Measurements from ENCODE around the gene PGC. TPM values are rescaled to one million over a fixed set of nuclear protein-coding genes. Genes with fewer than 3 reads are reported as not detected.

PGC gene
- total RNA-seq, 1 donor from 2014 or later: 0.27 TPM

GRCh38 chr6:41706876-41707564 lies 40.2 kb downstream of the PGC start:
- no peak for DNase-seq (ENCODE audit: low spot score)
- intact Hi-C loops (cut with DNase I): no loop called here
- peak; percentile 85 for ATAC-seq

GRCh38 chr6:41705996-41706835 lies 41.0 kb downstream of the PGC start:
- intact Hi-C loops (cut with DNase I): no loop called here
- ATAC-seq: peak; percentile 90
- peak; percentile 87 for DNase-seq (ENCODE audit: low spot score)

- DNase-seq (ENCODE audit: low spot score) (no peak), ATAC-seq (no peak)
- intact Hi-C loops (cut with DNase I): no loop called here
Measured at GRCh38 chr6:41705311-41705995, 41.7 kb downstream of the PGC start.

- no peak for ATAC-seq
- DNase-seq (ENCODE audit: low spot score): no peak
- intact Hi-C loops (cut with DNase I): no loop called here
Measured at GRCh38 chr6:41704656-41705310, 42.4 kb downstream of the PGC start.

GRCh38 chr6:41704028-41704427 lies 43.2 kb downstream of the PGC start:
- intact Hi-C loops (cut with DNase I): no loop called here
- no peak for DNase-seq (ENCODE audit: low spot score)
- no peak for ATAC-seq

- ATAC-seq (no peak), DNase-seq (ENCODE audit: low spot score) (no peak)
- intact Hi-C loops (cut with DNase I): no loop called here
Measured at GRCh38 chr6:41702771-41703494, 44.3 kb downstream of the PGC start.

- ATAC-seq (no peak), DNase-seq (ENCODE audit: low spot score) (no peak)
- intact Hi-C loops (cut with DNase I): no loop called here
Measured at GRCh38 chr6:41702089-41702745, 45.0 kb downstream of the PGC start.

GRCh38 chr6:41700463-41701347 lies 46.5 kb downstream of the PGC start:
- no peak for DNase-seq (ENCODE audit: low spot score)
- ATAC-seq: no peak
- intact Hi-C loops (cut with DNase I): no loop called here

- intact Hi-C loops (cut with DNase I): no loop called here
- peak; percentile 3 for ATAC-seq
- no peak for DNase-seq (ENCODE audit: low spot score)
Measured at GRCh38 chr6:41699063-41699462, 48.1 kb downstream of the PGC start.

GRCh38 chr6:41697861-41698781 lies 49.1 kb downstream of the PGC start:
- no peak for DNase-seq (ENCODE audit: low spot score)
- intact Hi-C loops (cut with DNase I): no loop called here
- ATAC-seq: peak; percentile 80

GRCh38 chr6:41696788-41697187 lies 50.4 kb downstream of the PGC start:
- DNase-seq (ENCODE audit: low spot score) (no peak), ATAC-seq (no peak)
- intact Hi-C loops (cut with DNase I): no loop called here

- ATAC-seq (no peak), DNase-seq (ENCODE audit: low spot score) (no peak)
- intact Hi-C loops (cut with DNase I): no loop called here
Measured at GRCh38 chr6:41695825-41696224, 51.4 kb downstream of the PGC start.

- ATAC-seq: no peak
- no peak for DNase-seq (ENCODE audit: low spot score)
- intact Hi-C loops (cut with DNase I): no loop called here
Measured at GRCh38 chr6:41694815-41695526, 52.2 kb downstream of the PGC start.

- DNase-seq (ENCODE audit: low spot score) (no peak), ATAC-seq (peak; percentile 56)
- intact Hi-C loops (cut with DNase I): no loop called here
Measured at GRCh38 chr6:41693281-41694240, 53.6 kb downstream of the PGC start.

- ATAC-seq: no peak
- no peak for DNase-seq (ENCODE audit: low spot score)
Measured at GRCh38 chr6:41692730-41693129, 54.5 kb downstream of the PGC start.

More at GRCh38 chr6:41692730-41693129, 54.5 kb downstream of the PGC start:
- intact Hi-C loops (cut with DNase I): no loop called here
